ENCODE data around the gene RAPH1. TPM values are rescaled to one million over a fixed set of nuclear protein-coding genes. Genes with fewer than 3 reads are reported as not detected.
A peak's percentile ranks its signal among the peaks of the same experiment; 100 is the strongest.

Gene RAPH1
- total and polyA plus RNA-seq, 9 donors: 16.6 to 33.5 (median 27.4) TPM

DNA sequence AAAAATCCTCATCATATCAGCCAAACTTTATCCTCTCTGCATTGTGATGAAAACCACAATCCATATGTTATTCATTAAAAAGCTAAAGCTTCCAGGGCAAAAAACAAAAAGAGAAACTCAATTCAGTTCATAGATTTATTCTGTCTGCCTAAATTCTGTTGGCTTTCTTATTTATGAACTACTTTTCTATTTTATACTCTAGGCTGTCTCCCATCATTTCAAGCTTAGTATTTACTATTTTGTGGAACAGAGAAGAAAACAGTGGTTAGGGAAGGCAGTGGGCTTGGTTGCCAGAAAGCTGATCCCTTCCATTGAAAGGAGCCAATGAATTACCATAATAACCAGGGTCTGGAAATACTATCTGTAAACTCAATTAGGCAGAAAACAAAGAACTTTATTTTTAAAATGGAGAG lies 71.8 kb downstream of the RAPH1 start:
- Histone ChIP-seq H3K36me3 (ENCODE audit: control insufficient read depth, insufficient read depth, low read length) (peaks cover 14% of the 10 kb centered on the region), H3K27me3 (ENCODE audit: control insufficient read depth, insufficient read depth, low read length) (no peaks in the 10 kb centered on the region), H3K4me3 (ENCODE audit: low read length) (no peak overlapping the region), H3K4me1 (ENCODE audit: control insufficient read depth, insufficient read depth, low read length) (no peaks in the 10 kb centered on the region), H3K9me3 (replicated peaks; ENCODE audit: control insufficient read depth, low read depth, low read length) (no peaks in the 10 kb centered on the region), H3K27ac (ENCODE audit: low read length) (peak overlapping the region; percentile 73)
- DNase-seq: peak; percentile 85

DNA sequence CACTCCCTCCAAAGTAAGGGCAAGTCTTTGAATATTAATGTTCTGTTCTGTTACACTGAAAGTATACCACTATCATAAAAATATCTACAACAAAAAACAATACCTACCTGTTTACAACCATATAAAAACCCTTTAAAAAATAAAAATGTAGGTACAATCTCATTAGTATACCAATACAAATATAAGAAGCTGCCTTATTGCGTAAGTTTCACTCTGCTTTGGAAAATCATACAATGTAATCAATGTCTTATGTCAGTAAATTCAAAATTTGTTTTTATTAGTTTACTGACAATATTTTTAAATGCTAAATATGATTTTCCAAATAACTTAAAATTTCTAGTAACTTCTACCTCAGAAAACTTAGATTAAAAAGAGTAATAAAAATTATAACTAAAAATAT lies 72.8 kb downstream of the RAPH1 start:
- H3K36me3 ChIP-seq (ENCODE audit: control insufficient read depth, insufficient read depth, low read length): peaks cover 9% of the 10 kb centered on the region
- no peak overlapping the region for H3K27ac ChIP-seq (ENCODE audit: low read length)

DNA sequence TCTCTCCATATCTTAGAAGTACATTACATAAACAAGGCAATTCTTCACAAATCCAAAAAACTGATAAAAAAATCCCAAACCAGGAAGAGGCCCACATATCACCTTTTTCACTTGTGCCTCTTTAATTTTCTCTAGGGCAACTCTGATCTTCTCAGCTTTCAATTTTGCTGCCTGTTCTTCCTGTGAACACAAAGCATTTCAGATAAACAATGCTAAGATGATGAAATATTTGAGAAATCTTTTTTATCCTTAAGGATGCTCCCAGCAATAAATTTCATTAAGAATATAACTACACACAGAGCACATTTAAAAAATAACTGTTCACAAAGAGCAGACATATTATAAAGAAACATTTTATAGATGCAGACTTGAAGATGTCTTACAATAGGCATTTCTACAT lies 73.4 kb downstream of the RAPH1 start:
- H3K9me3 ChIP-seq (replicated peaks; ENCODE audit: control insufficient read depth, low read depth, low read length): no peaks in the 10 kb centered on the region
- H3K4me3 ChIP-seq (ENCODE audit: low read length): no peak overlapping the region
- no peak for DNase-seq
- H3K27ac ChIP-seq (ENCODE audit: low read length): no peak overlapping the region
- H3K4me1 ChIP-seq (ENCODE audit: control insufficient read depth, insufficient read depth, low read length): no peaks in the 10 kb centered on the region
- peaks cover 11% of the 10 kb centered on the region for H3K36me3 ChIP-seq (ENCODE audit: control insufficient read depth, insufficient read depth, low read length)
- no peaks in the 10 kb centered on the region for H3K27me3 ChIP-seq (ENCODE audit: control insufficient read depth, insufficient read depth, low read length)

More for the DNA sequence above, 72.8 kb downstream of the RAPH1 start:
- no peaks in the 10 kb centered on the region for H3K27me3 ChIP-seq (ENCODE audit: control insufficient read depth, insufficient read depth, low read length)
- no peak overlapping the region for H3K4me3 ChIP-seq (ENCODE audit: low read length)
- DNase-seq: no peak
- WGBS (ENCODE audit: insufficient coverage): no CpG with 5 or more reads among the region's 1 CpG
- H3K9me3 ChIP-seq (replicated peaks; ENCODE audit: control insufficient read depth, low read depth, low read length): no peaks in the 10 kb centered on the region
- no peaks in the 10 kb centered on the region for H3K4me1 ChIP-seq (ENCODE audit: control insufficient read depth, insufficient read depth, low read length)

DNA sequence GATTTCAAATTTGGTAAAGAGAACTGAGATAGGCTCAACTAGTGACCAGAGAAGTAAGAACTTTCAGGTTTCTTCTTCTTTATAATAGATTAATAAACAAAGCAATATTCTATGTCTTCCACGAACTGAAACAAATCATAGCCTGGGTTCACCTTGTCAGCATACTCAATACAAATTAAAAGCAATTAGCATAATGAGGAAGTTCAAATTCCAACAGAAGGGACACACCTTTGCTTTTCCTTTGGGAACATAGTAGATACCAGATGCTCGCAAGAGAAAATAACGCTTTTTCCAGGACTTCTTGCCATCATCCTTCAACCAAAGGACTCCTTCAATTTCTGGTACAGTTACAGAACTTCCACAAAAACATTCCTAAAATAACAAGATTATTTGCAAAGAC lies 79.9 kb downstream of the RAPH1 start:
- Histone ChIP-seq H3K36me3 (ENCODE audit: control insufficient read depth, insufficient read depth, low read length) (peaks cover 34% of the 10 kb centered on the region), H3K4me1 (ENCODE audit: control insufficient read depth, insufficient read depth, low read length) (no peaks in the 10 kb centered on the region), H3K27me3 (ENCODE audit: control insufficient read depth, insufficient read depth, low read length) (no peaks in the 10 kb centered on the region), H3K9me3 (replicated peaks; ENCODE audit: control insufficient read depth, low read depth, low read length) (no peaks in the 10 kb centered on the region), H3K4me3 (ENCODE audit: low read length) (no peak overlapping the region), H3K27ac (ENCODE audit: low read length) (no peak overlapping the region)
- 83% methylated on average over 2 of the region's 3 CpGs for WGBS (ENCODE audit: insufficient coverage)
- no peak for DNase-seq

DNA sequence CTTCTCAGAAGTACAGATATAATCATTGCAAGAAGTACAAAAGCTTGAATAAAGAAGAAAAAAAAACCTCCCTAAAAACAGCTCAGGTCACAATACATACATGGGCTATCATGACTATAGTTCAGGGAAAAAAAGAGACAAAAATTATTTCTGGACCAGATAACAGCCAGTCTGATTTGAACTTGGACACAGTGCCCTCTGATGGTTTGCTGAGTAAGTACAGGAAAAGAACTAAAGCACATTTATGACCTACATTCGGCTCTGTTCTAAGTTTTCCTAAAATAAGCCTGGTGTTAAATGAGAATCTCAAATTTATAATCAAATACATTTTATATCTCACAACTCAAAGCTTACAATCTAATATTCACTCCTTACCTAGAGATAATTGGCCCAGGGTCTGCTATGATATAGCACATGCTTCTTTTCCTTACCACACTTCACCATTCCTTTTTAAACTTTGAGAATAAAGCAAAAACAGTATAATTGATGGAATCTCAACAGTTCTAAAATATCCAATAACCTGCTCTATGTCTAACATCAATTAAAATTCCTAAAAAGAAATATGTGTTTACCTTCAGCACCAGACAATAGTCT lies 81.1 kb downstream of the RAPH1 start:
- peak; percentile 74 for DNase-seq
- WGBS (ENCODE audit: insufficient coverage): no CpG with 5 or more reads among the region's 1 CpG
- peaks cover 34% of the 10 kb centered on the region for H3K36me3 ChIP-seq (ENCODE audit: control insufficient read depth, insufficient read depth, low read length)

DNA sequence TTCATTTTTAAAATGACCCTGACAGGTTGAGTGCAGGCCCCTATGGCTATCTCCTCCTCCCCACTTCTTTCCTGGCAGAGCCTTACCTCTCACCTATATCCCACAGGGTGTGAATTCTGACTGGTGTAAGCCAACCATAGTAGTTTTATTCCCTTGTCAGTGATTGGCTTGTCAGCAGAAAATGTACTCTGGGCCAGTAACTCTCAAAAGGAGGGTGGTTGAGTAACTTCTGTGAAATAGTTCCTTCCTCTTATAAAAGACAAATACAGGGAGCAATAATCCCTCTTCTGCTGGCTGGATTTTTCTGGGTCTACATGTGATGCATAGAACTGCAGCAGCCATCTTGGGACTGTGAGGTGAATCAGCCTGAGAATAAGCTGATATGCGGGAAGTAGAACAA lies 83.4 kb downstream of the RAPH1 start:
- H3K4me3 ChIP-seq (ENCODE audit: low read length): no peak overlapping the region
- no CpG with 5 or more reads among the region's 1 CpG for WGBS (ENCODE audit: insufficient coverage)
- no peak for DNase-seq
- H3K9me3 ChIP-seq (replicated peaks; ENCODE audit: control insufficient read depth, low read depth, low read length): no peaks in the 10 kb centered on the region
- H3K27me3 ChIP-seq (ENCODE audit: control insufficient read depth, insufficient read depth, low read length): no peaks in the 10 kb centered on the region
- no peak overlapping the region for H3K27ac ChIP-seq (ENCODE audit: low read length)
- no peaks in the 10 kb centered on the region for H3K4me1 ChIP-seq (ENCODE audit: control insufficient read depth, insufficient read depth, low read length)
- H3K36me3 ChIP-seq (ENCODE audit: control insufficient read depth, insufficient read depth, low read length): peaks cover 34% of the 10 kb centered on the region

More for the DNA sequence above, 81.1 kb downstream of the RAPH1 start:
- H3K4me3 ChIP-seq (ENCODE audit: low read length): no peak overlapping the region
- H3K27ac ChIP-seq (ENCODE audit: low read length): no peak overlapping the region
- H3K9me3 ChIP-seq (replicated peaks; ENCODE audit: control insufficient read depth, low read depth, low read length): no peaks in the 10 kb centered on the region
- no peaks in the 10 kb centered on the region for H3K4me1 ChIP-seq (ENCODE audit: control insufficient read depth, insufficient read depth, low read length)
- no peaks in the 10 kb centered on the region for H3K27me3 ChIP-seq (ENCODE audit: control insufficient read depth, insufficient read depth, low read length)

DNA sequence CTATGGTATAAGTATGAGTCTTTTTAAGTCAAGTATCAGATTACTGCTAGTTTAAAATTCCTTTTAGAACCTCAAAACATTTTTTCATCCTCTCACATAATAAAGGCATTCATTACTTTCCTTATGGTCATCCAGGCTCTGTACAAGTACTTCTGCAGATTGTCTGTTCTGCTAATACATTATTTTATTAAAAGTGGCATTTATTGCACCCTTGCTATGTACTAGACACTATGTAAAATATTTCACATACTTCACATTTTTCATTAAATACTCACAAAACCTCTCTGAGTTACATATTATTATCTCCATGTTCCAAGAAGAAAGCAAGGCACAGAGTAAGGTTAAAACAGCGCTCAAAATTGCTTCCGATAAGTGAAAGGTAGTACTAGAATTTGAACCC lies 84.1 kb downstream of the RAPH1 start:
- Histone ChIP-seq H3K4me3 (ENCODE audit: low read length) (no peak overlapping the region), H3K27me3 (ENCODE audit: control insufficient read depth, insufficient read depth, low read length) (no peaks in the 10 kb centered on the region), H3K4me1 (ENCODE audit: control insufficient read depth, insufficient read depth, low read length) (no peaks in the 10 kb centered on the region), H3K27ac (ENCODE audit: low read length) (no peak overlapping the region), H3K36me3 (ENCODE audit: control insufficient read depth, insufficient read depth, low read length) (peaks cover 41% of the 10 kb centered on the region), H3K9me3 (replicated peaks; ENCODE audit: control insufficient read depth, low read depth, low read length) (no peaks in the 10 kb centered on the region)
- WGBS (ENCODE audit: insufficient coverage): no CpG with 5 or more reads among the region's 2 CpGs
- no peak for DNase-seq

DNA sequence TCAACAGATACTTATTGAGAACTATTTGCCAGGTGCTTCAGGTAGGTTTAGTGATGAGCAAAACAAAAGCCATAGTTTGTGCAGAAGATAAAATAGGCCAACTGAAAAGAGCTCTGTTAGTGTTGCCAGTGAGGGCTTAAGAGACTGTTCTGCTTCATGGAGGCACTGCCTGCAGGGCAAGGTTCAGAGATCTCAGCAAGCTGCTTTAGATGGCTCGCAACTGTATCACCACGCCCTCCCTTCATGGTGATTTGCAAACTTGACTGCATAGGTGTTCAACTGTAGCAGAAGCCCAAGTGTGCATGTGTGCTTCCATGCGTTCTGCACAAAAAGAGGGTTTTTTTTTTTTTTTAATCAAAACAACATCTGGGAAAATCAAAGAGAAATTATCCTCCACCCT lies 84.5 kb downstream of the RAPH1 start:
- DNase-seq: no peak
- Histone ChIP-seq H3K27ac (ENCODE audit: low read length) (no peak overlapping the region), H3K4me3 (ENCODE audit: low read length) (no peak overlapping the region), H3K27me3 (ENCODE audit: control insufficient read depth, insufficient read depth, low read length) (no peaks in the 10 kb centered on the region), H3K9me3 (replicated peaks; ENCODE audit: control insufficient read depth, low read depth, low read length) (no peaks in the 10 kb centered on the region), H3K36me3 (ENCODE audit: control insufficient read depth, insufficient read depth, low read length) (peaks cover 43% of the 10 kb centered on the region), H3K4me1 (ENCODE audit: control insufficient read depth, insufficient read depth, low read length) (no peaks in the 10 kb centered on the region)
- 100% methylated on average over 2 of the region's 3 CpGs for WGBS (ENCODE audit: insufficient coverage)

DNA sequence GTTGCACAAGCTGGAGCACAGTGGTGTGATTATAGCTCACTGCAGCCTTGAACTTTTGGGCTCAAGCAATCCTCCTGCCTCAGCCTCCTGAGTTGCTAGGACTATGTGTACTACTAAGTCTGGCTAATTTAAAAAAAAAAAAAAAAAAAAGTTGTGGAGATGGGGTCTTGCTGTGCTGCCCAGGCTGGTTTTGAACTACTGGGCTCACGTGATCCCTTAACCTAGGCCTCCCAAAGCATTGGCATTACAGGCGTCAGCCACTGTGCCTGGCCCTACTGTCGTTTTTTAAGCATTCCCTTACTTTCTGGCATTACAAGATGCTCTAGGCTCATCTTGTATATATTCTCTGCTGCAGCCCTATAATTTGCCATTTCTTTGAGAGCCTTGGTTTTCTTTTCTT lies 88.3 kb downstream of the RAPH1 start:
- Histone ChIP-seq H3K9me3 (replicated peaks; ENCODE audit: control insufficient read depth, low read depth, low read length) (no peaks in the 10 kb centered on the region), H3K27me3 (ENCODE audit: control insufficient read depth, insufficient read depth, low read length) (no peaks in the 10 kb centered on the region), H3K4me1 (ENCODE audit: control insufficient read depth, insufficient read depth, low read length) (no peaks in the 10 kb centered on the region), H3K4me3 (ENCODE audit: low read length) (no peak overlapping the region), H3K36me3 (ENCODE audit: control insufficient read depth, insufficient read depth, low read length) (peaks cover 48% of the 10 kb centered on the region), H3K27ac (ENCODE audit: low read length) (no peak overlapping the region)
- no peak for DNase-seq
- WGBS (ENCODE audit: insufficient coverage): 83% methylated on average over 1 of the region's 3 CpGs

DNA sequence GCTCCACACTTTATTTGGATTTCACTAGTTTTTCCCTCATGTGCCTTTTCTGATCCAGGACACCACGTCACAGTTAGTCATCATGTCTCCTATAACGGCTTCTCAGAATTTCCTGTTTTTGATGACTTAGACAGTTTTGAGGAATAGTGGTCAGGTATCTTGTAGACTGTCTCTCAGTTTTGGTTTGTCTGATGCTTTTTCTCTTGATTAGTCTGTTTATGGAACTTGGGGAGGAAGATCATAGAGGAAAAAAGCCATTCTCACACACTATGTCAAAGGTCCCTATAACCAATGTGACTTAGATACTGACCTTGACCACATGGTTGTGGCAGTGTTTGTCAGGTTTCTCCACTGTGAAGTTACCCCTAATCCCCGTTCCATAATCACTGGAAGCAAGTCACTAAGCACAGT lies 89.0 kb downstream of the RAPH1 start:
- Histone ChIP-seq H3K4me3 (ENCODE audit: low read length) (no peak overlapping the region), H3K27ac (ENCODE audit: low read length) (no peak overlapping the region), H3K9me3 (replicated peaks; ENCODE audit: control insufficient read depth, low read depth, low read length) (no peaks in the 10 kb centered on the region), H3K27me3 (ENCODE audit: control insufficient read depth, insufficient read depth, low read length) (no peaks in the 10 kb centered on the region), H3K36me3 (ENCODE audit: control insufficient read depth, insufficient read depth, low read length) (peaks cover 49% of the 10 kb centered on the region), H3K4me1 (ENCODE audit: control insufficient read depth, insufficient read depth, low read length) (no peaks in the 10 kb centered on the region)
- no peak for DNase-seq
- WGBS (ENCODE audit: insufficient coverage): 80% methylated on average over 1 of the region's 3 CpGs

DNA sequence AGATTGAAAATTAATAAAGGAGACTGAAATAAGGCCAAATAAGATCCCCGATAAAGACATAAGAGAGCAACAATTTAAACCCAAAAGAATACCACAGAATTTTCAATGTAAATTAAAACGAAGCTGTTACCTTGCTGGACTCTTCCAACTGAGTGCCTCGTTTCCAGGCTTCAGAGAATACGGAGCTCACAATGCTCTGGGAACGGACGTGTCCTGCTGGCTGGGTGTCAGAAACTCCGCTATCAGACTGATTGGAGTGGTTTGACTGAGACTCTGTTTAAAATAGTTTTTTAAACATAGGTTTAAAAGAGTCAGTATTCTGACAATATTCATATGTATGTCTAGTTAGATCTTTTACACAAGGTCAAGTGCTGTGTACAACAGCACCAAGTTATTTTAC lies 90.4 kb downstream of the RAPH1 start:
- Histone ChIP-seq H3K27me3 (ENCODE audit: control insufficient read depth, insufficient read depth, low read length) (no peaks in the 10 kb centered on the region), H3K4me1 (ENCODE audit: control insufficient read depth, insufficient read depth, low read length) (no peaks in the 10 kb centered on the region), H3K27ac (ENCODE audit: low read length) (no peak overlapping the region), H3K9me3 (replicated peaks; ENCODE audit: control insufficient read depth, low read depth, low read length) (no peaks in the 10 kb centered on the region), H3K4me3 (ENCODE audit: low read length) (no peak overlapping the region), H3K36me3 (ENCODE audit: control insufficient read depth, insufficient read depth, low read length) (peaks cover 54% of the 10 kb centered on the region)
- WGBS (ENCODE audit: insufficient coverage): 66% methylated on average over 5 of the region's 7 CpGs
- no peak for DNase-seq

All from muscle of leg (tissue), 11 donors.